NCI-H774 (cell line): Measurements from ENCODE around the gene CYP2C8.
A peak's percentile ranks its signal among the peaks of the same experiment; 100 is the strongest.
"Not testable (repeated sequence)": the region's sequence is repeated elsewhere in the genome, so short reads cannot be mapped to it uniquely, and the experiment has no call there.

Experiments used
- DNase-seq: peaks from one replicate; lab custom pipeline; 2025; lab: John Stamatoyannopoulos, UW

Gene CYP2C8

GRCh38 chr10:95069286-95069685 is at the start of gene CYP2C8:
CYP2C8 (minus strand) TSS chr10:95069497; CDS start chr10:95069402, 95 bp downstream.
- DNase-seq = no peak

- DNase-seq = no peak
These were observed 47.6 kb upstream of the CYP2C8 start for GRCh38 chr10:95116869-95117269.

GRCh38 chr10:95110823-95111222 is 41.5 kb upstream of the CYP2C8 start:
- not testable (repeated sequence) for DNase-seq

GRCh38 chr10:95097805-95098204 is 28.5 kb upstream of the CYP2C8 start:
- DNase-seq = no peak

- no peak for DNase-seq
These were observed 26.8 kb upstream of the CYP2C8 start for GRCh38 chr10:95096143-95096542.

GRCh38 chr10:95079626-95080025 is 10.3 kb upstream of the CYP2C8 start:
- not testable (repeated sequence) for DNase-seq

- no peak for DNase-seq
These were observed 8.3 kb upstream of the CYP2C8 start for GRCh38 chr10:95077556-95077955.

GRCh38 chr10:95071107-95071660 is 1.9 kb upstream of the CYP2C8 start:
- no peak for DNase-seq

- not testable (repeated sequence) for DNase-seq
These were observed 5.2 kb downstream of the CYP2C8 start for GRCh38 chr10:95064125-95064524.

GRCh38 chr10:95056744-95057363 is 12.4 kb downstream of the CYP2C8 start:
- no peak for DNase-seq

- DNase-seq = no peak
These were observed 19.4 kb downstream of the CYP2C8 start for GRCh38 chr10:95049919-95050318.

- no peak for DNase-seq
These were observed 21.1 kb downstream of the CYP2C8 start for GRCh38 chr10:95048206-95048605.

GRCh38 chr10:95039281-95039680 is 30.0 kb downstream of the CYP2C8 start:
- DNase-seq = no peak

GRCh38 chr10:95035332-95036295 is 33.7 kb downstream of the CYP2C8 start:
- peak; percentile 2 for DNase-seq

- no peak for DNase-seq
These were observed 34.9 kb downstream of the CYP2C8 start for GRCh38 chr10:95034401-95034800.

- DNase-seq = no peak
These were observed 37.6 kb downstream of the CYP2C8 start for GRCh38 chr10:95031656-95032055.

GRCh38 chr10:95026461-95026860 is 42.8 kb downstream of the CYP2C8 start:
- no peak for DNase-seq

- DNase-seq = no peak
These were observed 71.5 kb downstream of the CYP2C8 start for GRCh38 chr10:94997741-94998174.

GRCh38 chr10:94992811-94993210 is 76.5 kb downstream of the CYP2C8 start:
- no peak for DNase-seq

GRCh38 chr10:94991243-94991888 is 77.9 kb downstream of the CYP2C8 start:
- no peak for DNase-seq

- no peak for DNase-seq
These were observed 80.1 kb downstream of the CYP2C8 start for GRCh38 chr10:94989192-94989591.
